HCT116 (cell line): ENCODE results near the gene RBM38. TPM values are rescaled to one million over a fixed set of nuclear protein-coding genes. Genes with fewer than 3 reads are reported as not detected.

ENCODE experiments used
- ATAC-seq: fragments of 200-7000 bp; cut with Tn5 transposase; 2 replicates; pipeline ENCODE4 v1.9.1; 2020; ENCODE audit warnings: mild to moderate bottlenecking, moderate library complexity
- BruUV-seq: library from RNA; stranded (reverse); fragments of 400-500 nt; replicated peaks from 2 replicates; lab custom pipeline; 2021; lab: Mats Ljungman, UMichigan
- CTCF ChIA-PET: fragments of 300-600 bp; sonication (Branson Sonifier 250); formaldehyde crosslinking; loops from one replicate; lab custom pipeline; 2021; ENCODE audit warnings: antibody characterized with exemption; lab: Charles Lee
- POLR2A ChIA-PET: fragments of 300-600, 350-600 bp; sonication (Branson Sonifier 250); formaldehyde crosslinking; loops from one replicate; lab custom pipeline; 2021; ENCODE audit warnings: antibody characterized with exemption; lab: Charles Lee
- RAD21 ChIA-PET, 2 experiments: fragments of 300-600 bp; sonication (Branson Sonifier 250); formaldehyde crosslinking; loops; one replicate each; lab custom pipeline; 2023; ENCODE audit warnings: low total read pairs in 2 of 2; ENCODE audit not compliant: uncharacterized antibody in 2 of 2, unreplicated experiment in 2 of 2, low non-redundant PET in 1 of 2; lab: Charles Lee
- DNase-seq: peaks from one replicate; pipeline ENCODE4 v3.0.0-alpha.2; 2010; ENCODE audit warnings: low read depth, low spot score
- H2AFZ ChIP-seq: fragments of 200-600 bp; shearing (Covaris generic), sonication (generic); 2 replicates; pipeline ENCODE4 v1.6.1; 2017; ENCODE audit warnings: low read depth, mixed run types, mixed read lengths, antibody characterized with exemption, low read length; ENCODE audit not compliant: poor library complexity, severe bottlenecking
- H3K27ac ChIP-seq: 2 replicates; pipeline ENCODE4 v1.5.1; 2012; ENCODE audit warnings: low read depth, low read length
- H3K27me3 ChIP-seq: fragments of 200-600 bp; sonication (generic); 2 replicates; pipeline ENCODE4 v1.6.1; 2016; ENCODE audit warnings: mixed run types, low read length, mixed read lengths; ENCODE audit not compliant: insufficient read depth
- H3K36me3 ChIP-seq, 2 experiments: fragments of 200-500 bp in 1 of 2; fragments of 200-600 bp in 1 of 2; sonication (Bioruptor generic) in 1 of 2; sonication (generic) in 1 of 2; 2 replicates each; pipeline versions ENCODE4 v1.5.1 to v1.6.1; 2014 to 2016; ENCODE audit warnings: low read length in 2 of 2, inconsistent platforms in 1 of 2, mixed read lengths in 1 of 2, mixed run types in 1 of 2; ENCODE audit not compliant: insufficient read depth in 2 of 2, control insufficient read depth in 1 of 2
- H3K4me1 ChIP-seq, 2 experiments: fragments of 200-600 bp in 1 of 2; sonication (generic) in 1 of 2; 2 replicates each; pipeline versions ENCODE4 v1.5.1 to v1.6.1; 2012 to 2017; ENCODE audit warnings: low read length in 2 of 2, inconsistent platforms in 1 of 2, mild to moderate bottlenecking in 1 of 2, mixed read lengths in 1 of 2, mixed run types in 1 of 2, moderate library complexity in 1 of 2; ENCODE audit not compliant: insufficient read depth in 2 of 2, control insufficient read depth in 1 of 2
- H3K4me2 ChIP-seq: fragments of 200-600 bp; sonication (generic); 2 replicates; pipeline ENCODE4 v1.6.1; 2017; ENCODE audit warnings: mixed run types, low read length, mixed read lengths
- H3K4me3 ChIP-seq, 2 experiments: fragments of 200-600 bp in 1 of 2; sonication (generic) in 1 of 2; replicated peaks in 1 of 2; 2 replicates each; pipeline ENCODE4 v1.5.1; 2011 to 2016; ENCODE audit warnings: low read length in 2 of 2, control low read depth in 1 of 2, low read depth in 1 of 2, mild to moderate bottlenecking in 1 of 2, mixed read lengths in 1 of 2, mixed run types in 1 of 2
- H3K79me2 ChIP-seq: fragments of 200-600 bp; sonication (generic); 2 replicates; pipeline ENCODE4 v1.6.1; 2017; ENCODE audit warnings: mild to moderate bottlenecking, mixed run types, low read length, moderate library complexity, mixed read lengths; ENCODE audit not compliant: insufficient read depth
- H3K9ac ChIP-seq: fragments of 200-600 bp; sonication (generic); 2 replicates; pipeline ENCODE4 v1.6.1; 2016; ENCODE audit warnings: low read length, mixed read lengths
- H3K9me2 ChIP-seq: fragments of 200-600 bp; sonication (generic), shearing (Covaris generic); 2 replicates; pipeline ENCODE4 v1.6.1; 2017; ENCODE audit warnings: mixed run types, mild to moderate bottlenecking, moderate library complexity; ENCODE audit not compliant: insufficient read depth
- H3K9me3 ChIP-seq, 2 experiments: fragments of 200-500 bp in 1 of 2; fragments of 200-600 bp in 1 of 2; sonication (Bioruptor generic) in 1 of 2; sonication (generic) in 1 of 2; 2 replicates each; pipeline ENCODE4 v1.6.1; 2014 to 2017; ENCODE audit warnings: low read length in 2 of 2, mixed read lengths in 2 of 2, inconsistent platforms in 1 of 2, low read depth in 1 of 2, mild to moderate bottlenecking in 1 of 2, mixed run types in 1 of 2, moderate library complexity in 1 of 2; ENCODE audit not compliant: control insufficient read depth in 1 of 2, insufficient read depth in 1 of 2
- H4K20me1 ChIP-seq: fragments of 200-600 bp; sonication (generic), shearing (Covaris generic); 2 replicates; pipeline ENCODE4 v1.6.1; 2017; ENCODE audit warnings: mixed run types, mild to moderate bottlenecking, moderate library complexity; ENCODE audit not compliant: insufficient read depth
- CEBPB ChIP-seq: IDR thresholded peaks from 2 replicates; pipeline ENCODE4 v1.6.1; 2012; ENCODE audit warnings: low read depth
- EGR1 ChIP-seq: IDR thresholded peaks from 2 replicates; pipeline ENCODE4 v1.6.1; 2012; ENCODE audit warnings: low read depth
- ELF1 ChIP-seq: IDR thresholded peaks from 2 replicates; pipeline ENCODE4 v1.6.1; 2012; ENCODE audit warnings: low read depth, borderline replicate concordance
- EZH2phosphoT487 ChIP-seq: fragments of 200-600 bp; IDR thresholded peaks from 2 replicates; pipeline ENCODE4 v1.6.1; 2018; ENCODE audit warnings: antibody characterized with exemption, borderline replicate concordance
- JUND ChIP-seq: IDR thresholded peaks from 2 replicates; pipeline ENCODE4 v1.6.1; 2012
- POLR2AphosphoS5 ChIP-seq: IDR thresholded peaks from 2 replicates; pipeline ENCODE4 v1.6.1; 2011; ENCODE audit warnings: mild to moderate bottlenecking, low read depth, low read length, moderate library complexity
- SIN3A ChIP-seq: IDR thresholded peaks from 2 replicates; pipeline ENCODE4 v1.6.1; 2012; ENCODE audit warnings: low read depth
- SP1 ChIP-seq: IDR thresholded peaks from 2 replicates; pipeline ENCODE4 v1.6.1; 2012; ENCODE audit warnings: low read depth
- ZFX ChIP-seq: fragments of 450-650 bp; IDR thresholded peaks from 2 replicates; pipeline ENCODE4 v1.6.1; 2017
- ZNF274 ChIP-seq: fragments of 200-500 bp; sonication (Bioruptor generic); IDR thresholded peaks from 2 replicates; pipeline ENCODE4 v1.6.1; 2014; ENCODE audit warnings: mild to moderate bottlenecking, low read depth, low read length, inconsistent platforms
- intact Hi-C: fragments of 100-400 bp; cut with micrococcal nuclease; formaldehyde crosslinking; loops from 2 replicates; pipeline ENCODE4 v1.10.0; 2022
- total RNA-seq: library from RNA; stranded (reverse); gene quantifications from one replicate; pipeline ENCODE4 v1.2.1, GENCODE V29; 2021; ENCODE audit not compliant: unreplicated experiment
- TF ChIP-seq, protein P1 (sequence below): IDR thresholded peaks from 2 replicates; pipeline ENCODE4 v1.6.1; 2012
- TF ChIP-seq, protein P2 (sequence below): IDR thresholded peaks from 2 replicates; pipeline ENCODE4 v1.6.1; 2011; ENCODE audit warnings: mild to moderate bottlenecking, low read length, moderate library complexity; ENCODE audit not compliant: insufficient replicate concordance; ENCODE audit errors: extremely low read depth
- TF ChIP-seq, protein P3 (sequence below), 3 experiments: fragments of 200-600 bp in 1 of 3; sonication (generic) in 1 of 3; IDR thresholded peaks in 2 of 3; conservative IDR thresholded peaks in 1 of 3; 2 replicates each; pipeline ENCODE4 v1.5.1; 2012 to 2017; ENCODE audit warnings: low read depth in 2 of 3, low read length in 2 of 3, antibody characterized with exemption in 1 of 3, borderline replicate concordance in 1 of 3, control low read depth in 1 of 3, mild to moderate bottlenecking in 1 of 3, mixed read lengths in 1 of 3, mixed run types in 1 of 3, moderate library complexity in 1 of 3; ENCODE audit not compliant: insufficient read depth in 1 of 3
- TF ChIP-seq, protein P4 (sequence below): IDR thresholded peaks from 2 replicates; pipeline ENCODE4 v1.6.1; 2012; ENCODE audit warnings: low read depth

The RBM38 gene
- total RNA-seq, 1 experiment from 2014 or later, result 36.2 TPM

DNA sequence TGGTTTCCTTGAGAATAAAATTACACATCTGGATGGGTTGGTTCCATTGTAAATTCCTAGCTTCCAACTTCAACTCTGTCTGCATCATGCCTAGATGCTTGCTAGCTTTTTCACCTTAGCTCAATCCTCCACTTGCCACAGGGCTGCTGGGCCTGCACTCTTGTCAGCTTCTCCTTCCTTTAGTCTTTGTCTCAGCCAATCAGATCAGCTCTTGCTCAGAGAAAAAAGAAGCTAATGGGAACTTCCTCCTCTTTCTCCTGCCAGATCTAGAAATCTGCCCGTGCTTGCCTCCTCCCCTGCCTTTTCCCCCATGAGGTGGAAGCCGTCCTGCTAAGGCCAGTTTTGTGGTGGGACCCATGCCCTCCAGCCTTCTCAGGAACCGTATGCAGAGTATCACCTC, 21.6 kb upstream of the RBM38 start:
- H3K4me1 ChIP-seq, result no peaks in the 10 kb centered on the region
- no peak overlapping the region for H3K27ac ChIP-seq
- no peak overlapping the region for H3K4me3 ChIP-seq
- ChIA-PET CTCF (no interaction called here), POLR2A (no interaction called here), RAD21 (no interaction called here)
- peaks cover 7% of the 10 kb centered on the region for H3K79me2 ChIP-seq
- peaks cover 78 to 82% of the 10 kb centered on the region in 2 experiments for H3K36me3 ChIP-seq
- BruUV-seq, result no TSS peak
- no peaks in the 10 kb centered on the region for H3K9me2 ChIP-seq
- no peak overlapping the region for H3K9ac ChIP-seq
- ATAC-seq (no peak), DNase-seq (no peak)
- intact Hi-C loops, result no loop called here
- H2AFZ ChIP-seq, result no peak overlapping the region
- no peaks in the 10 kb centered on the region; the same call in 1 of the 2 replicates for H4K20me1 ChIP-seq
- no peak for TF ChIP-seq EZH2phosphoT487
- TF ChIP-seq JUND, result no peak
- TF ChIP-seq, protein P1, sequence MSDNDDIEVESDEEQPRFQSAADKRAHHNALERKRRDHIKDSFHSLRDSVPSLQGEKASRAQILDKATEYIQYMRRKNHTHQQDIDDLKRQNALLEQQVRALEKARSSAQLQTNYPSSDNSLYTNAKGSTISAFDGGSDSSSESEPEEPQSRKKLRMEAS, result no peak
- no peak for TF ChIP-seq CEBPB
- TF ChIP-seq SP1, result no peak
- TF ChIP-seq, protein P2, sequence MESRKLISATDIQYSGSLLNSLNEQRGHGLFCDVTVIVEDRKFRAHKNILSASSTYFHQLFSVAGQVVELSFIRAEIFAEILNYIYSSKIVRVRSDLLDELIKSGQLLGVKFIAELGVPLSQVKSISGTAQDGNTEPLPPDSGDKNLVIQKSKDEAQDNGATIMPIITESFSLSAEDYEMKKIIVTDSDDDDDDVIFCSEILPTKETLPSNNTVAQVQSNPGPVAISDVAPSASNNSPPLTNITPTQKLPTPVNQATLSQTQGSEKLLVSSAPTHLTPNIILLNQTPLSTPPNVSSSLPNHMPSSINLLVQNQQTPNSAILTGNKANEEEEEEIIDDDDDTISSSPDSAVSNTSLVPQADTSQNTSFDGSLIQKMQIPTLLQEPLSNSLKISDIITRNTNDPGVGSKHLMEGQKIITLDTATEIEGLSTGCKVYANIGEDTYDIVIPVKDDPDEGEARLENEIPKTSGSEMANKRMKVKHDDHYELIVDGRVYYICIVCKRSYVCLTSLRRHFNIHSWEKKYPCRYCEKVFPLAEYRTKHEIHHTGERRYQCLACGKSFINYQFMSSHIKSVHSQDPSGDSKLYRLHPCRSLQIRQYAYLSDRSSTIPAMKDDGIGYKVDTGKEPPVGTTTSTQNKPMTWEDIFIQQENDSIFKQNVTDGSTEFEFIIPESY, result no peak
- TF ChIP-seq ZFX, result no peak
- no peak for TF ChIP-seq SIN3A
- TF ChIP-seq EGR1, result no peak
- no peak for TF ChIP-seq ZNF274
- TF ChIP-seq, protein P3, sequence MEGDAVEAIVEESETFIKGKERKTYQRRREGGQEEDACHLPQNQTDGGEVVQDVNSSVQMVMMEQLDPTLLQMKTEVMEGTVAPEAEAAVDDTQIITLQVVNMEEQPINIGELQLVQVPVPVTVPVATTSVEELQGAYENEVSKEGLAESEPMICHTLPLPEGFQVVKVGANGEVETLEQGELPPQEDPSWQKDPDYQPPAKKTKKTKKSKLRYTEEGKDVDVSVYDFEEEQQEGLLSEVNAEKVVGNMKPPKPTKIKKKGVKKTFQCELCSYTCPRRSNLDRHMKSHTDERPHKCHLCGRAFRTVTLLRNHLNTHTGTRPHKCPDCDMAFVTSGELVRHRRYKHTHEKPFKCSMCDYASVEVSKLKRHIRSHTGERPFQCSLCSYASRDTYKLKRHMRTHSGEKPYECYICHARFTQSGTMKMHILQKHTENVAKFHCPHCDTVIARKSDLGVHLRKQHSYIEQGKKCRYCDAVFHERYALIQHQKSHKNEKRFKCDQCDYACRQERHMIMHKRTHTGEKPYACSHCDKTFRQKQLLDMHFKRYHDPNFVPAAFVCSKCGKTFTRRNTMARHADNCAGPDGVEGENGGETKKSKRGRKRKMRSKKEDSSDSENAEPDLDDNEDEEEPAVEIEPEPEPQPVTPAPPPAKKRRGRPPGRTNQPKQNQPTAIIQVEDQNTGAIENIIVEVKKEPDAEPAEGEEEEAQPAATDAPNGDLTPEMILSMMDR (IDR thresholded peaks at IDR 0.05 in 2 of 3, conservative IDR thresholded peaks at IDR 0.05 in 1 of 3; ENCODE audit: borderline replicate concordance in 1 of 3, insufficient read depth in 1 of 3, low read depth in 2 of 3, low read length in 2 of 3), result no peak
- no peak for TF ChIP-seq ELF1
- TF ChIP-seq POLR2AphosphoS5, result no peak
- TF ChIP-seq, protein P4, sequence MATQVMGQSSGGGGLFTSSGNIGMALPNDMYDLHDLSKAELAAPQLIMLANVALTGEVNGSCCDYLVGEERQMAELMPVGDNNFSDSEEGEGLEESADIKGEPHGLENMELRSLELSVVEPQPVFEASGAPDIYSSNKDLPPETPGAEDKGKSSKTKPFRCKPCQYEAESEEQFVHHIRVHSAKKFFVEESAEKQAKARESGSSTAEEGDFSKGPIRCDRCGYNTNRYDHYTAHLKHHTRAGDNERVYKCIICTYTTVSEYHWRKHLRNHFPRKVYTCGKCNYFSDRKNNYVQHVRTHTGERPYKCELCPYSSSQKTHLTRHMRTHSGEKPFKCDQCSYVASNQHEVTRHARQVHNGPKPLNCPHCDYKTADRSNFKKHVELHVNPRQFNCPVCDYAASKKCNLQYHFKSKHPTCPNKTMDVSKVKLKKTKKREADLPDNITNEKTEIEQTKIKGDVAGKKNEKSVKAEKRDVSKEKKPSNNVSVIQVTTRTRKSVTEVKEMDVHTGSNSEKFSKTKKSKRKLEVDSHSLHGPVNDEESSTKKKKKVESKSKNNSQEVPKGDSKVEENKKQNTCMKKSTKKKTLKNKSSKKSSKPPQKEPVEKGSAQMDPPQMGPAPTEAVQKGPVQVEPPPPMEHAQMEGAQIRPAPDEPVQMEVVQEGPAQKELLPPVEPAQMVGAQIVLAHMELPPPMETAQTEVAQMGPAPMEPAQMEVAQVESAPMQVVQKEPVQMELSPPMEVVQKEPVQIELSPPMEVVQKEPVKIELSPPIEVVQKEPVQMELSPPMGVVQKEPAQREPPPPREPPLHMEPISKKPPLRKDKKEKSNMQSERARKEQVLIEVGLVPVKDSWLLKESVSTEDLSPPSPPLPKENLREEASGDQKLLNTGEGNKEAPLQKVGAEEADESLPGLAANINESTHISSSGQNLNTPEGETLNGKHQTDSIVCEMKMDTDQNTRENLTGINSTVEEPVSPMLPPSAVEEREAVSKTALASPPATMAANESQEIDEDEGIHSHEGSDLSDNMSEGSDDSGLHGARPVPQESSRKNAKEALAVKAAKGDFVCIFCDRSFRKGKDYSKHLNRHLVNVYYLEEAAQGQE, result no peak
- no peaks in the 10 kb centered on the region for H3K27me3 ChIP-seq
- no peaks in the 10 kb centered on the region for H3K9me3 ChIP-seq
- H3K4me2 ChIP-seq, result no peak overlapping the region
